Measurements from ENCODE around the gene ELMO3.

ELMO3 gene, protein sequence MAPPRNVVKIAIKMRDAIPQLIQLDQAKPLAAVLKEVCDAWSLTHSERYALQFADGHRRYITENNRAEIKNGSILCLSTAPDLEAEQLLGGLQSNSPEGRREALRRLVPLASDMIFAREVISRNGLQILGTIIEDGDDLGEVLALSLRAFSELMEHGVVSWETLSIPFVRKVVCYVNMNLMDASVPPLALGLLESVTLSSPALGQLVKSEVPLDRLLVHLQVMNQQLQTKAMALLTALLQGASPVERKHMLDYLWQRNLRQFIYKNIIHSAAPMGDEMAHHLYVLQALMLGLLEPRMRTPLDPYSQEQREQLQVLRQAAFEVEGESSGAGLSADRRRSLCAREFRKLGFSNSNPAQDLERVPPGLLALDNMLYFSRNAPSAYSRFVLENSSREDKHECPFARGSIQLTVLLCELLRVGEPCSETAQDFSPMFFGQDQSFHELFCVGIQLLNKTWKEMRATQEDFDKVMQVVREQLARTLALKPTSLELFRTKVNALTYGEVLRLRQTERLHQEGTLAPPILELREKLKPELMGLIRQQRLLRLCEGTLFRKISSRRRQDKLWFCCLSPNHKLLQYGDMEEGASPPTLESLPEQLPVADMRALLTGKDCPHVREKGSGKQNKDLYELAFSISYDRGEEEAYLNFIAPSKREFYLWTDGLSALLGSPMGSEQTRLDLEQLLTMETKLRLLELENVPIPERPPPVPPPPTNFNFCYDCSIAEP

DNA sequence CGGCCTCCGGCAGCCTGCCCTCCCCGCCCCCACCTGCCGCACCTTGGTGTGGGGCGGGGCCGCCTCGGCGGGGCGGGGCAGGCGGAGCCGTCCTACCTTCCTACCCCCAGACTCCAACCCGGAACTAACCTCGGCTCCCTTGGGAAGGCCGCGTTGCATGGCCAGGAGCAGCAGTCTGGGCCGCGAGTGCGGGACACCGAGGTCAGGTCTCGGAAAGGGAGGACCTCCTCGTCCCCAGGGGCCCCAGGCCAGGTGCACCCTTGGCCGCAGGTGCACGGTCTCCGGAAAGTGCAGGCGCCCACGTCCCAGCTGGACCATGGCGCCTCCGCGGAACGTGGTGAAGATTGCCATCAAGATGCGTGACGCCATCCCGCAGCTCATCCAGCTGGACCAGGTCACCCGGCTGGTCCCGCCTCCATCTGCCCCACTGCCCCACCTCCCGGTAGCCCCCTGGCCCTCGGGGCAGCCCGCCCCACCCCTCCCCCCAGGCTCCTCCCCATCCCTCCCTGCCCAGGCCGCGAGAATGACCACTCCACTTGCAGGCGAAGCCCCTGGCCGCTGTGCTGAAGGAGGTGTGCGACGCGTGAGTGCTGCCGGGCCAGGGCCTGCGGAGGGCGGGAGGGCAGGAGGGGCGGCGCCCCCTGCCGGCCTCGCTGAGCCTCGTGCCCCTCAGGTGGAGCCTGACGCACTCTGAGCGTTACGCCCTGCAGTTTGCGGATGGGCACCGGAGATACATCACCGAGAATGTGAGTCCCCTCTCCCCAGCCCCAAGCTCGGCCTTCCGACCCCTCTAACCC is at the start of gene ELMO3:
Gene ELMO3 (plus strand): TSS at position 121 of the 797 bp plus-strand sequence. CDS start 196 bp downstream, at position 317.
- DNase-seq (ENCODE audit: low read depth in 2 of 2), result no peak

DNA sequence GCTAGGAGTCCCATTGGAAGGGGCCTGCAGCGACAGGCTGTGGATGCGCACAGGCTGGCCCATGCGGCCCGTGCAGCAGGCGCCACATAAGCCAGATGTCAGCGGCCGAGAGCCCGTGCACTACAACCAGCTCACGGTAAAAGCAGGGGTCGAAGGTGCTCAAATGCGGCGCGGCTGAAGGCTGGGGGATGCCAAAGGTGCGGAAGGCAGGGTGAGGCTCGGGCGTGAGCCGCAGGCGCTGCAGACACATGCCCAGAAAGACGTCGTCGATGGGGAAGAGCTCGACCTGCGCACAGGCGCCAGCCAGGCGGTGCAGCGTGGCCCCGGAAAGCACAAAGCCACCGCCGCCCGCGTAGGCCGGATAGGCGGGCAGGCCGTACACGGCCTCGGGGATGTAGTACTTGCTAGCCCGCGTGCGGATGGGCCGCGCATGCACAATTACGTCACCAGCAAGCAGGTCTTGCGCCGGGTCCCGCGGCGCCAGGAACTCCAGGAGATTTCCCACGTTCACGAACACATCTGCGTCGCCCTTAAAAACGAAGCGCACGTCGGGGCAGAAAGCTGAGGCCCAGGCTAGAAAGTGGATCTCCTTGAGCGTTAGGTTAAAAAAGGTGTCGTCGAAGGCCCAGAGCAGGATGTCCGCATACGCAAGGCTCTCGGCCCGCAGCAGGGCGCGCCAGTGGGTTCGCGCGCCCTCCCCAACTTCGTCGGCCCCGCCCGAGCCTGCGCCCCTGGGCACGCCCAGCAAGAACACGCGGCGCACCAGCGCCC is 49.5 kb upstream of the ELMO3 start:
- no peak for DNase-seq (ENCODE audit: low read depth in 2 of 2)

DNA sequence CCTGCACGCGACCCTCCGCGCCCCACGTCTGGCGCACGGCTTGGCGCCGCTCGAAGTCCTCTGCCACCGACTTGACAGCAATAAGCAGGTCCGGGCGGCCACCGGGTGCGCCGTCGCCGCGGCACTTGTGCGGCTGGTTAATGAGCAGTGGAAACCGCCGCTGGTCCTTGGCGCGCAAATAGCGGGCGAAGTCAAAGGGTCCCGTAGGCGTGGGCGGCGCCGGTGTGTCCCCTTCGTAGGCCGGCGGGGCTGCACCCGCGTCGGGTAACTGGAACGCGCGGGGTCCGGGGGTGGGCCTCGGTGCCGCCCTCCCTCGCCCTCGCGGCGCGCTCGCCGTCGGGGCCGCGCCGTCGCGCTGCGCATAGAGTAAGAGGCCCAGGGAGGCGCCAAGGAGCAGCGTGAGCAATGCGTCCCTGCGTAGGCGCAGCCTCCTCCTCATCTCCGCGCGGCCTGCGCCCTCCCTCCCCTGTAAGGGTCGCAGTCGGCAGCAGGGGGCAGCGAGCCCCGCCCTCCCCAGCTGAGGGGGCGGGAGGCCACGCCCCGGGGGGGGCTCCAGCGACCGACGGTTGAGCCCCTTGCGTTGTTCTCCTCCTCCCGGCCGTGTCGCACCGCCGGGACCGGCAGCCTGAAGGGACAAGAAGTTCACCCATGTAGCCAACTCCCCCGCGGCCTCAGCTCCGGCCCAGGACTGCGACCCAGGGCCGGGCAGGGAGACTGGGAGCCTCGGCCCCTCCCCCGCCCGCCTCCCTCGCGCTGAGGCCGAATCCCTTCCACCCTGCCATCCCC is 48.7 kb upstream of the ELMO3 start:
- DNase-seq (ENCODE audit: low read depth in 2 of 2), result no peak

DNA sequence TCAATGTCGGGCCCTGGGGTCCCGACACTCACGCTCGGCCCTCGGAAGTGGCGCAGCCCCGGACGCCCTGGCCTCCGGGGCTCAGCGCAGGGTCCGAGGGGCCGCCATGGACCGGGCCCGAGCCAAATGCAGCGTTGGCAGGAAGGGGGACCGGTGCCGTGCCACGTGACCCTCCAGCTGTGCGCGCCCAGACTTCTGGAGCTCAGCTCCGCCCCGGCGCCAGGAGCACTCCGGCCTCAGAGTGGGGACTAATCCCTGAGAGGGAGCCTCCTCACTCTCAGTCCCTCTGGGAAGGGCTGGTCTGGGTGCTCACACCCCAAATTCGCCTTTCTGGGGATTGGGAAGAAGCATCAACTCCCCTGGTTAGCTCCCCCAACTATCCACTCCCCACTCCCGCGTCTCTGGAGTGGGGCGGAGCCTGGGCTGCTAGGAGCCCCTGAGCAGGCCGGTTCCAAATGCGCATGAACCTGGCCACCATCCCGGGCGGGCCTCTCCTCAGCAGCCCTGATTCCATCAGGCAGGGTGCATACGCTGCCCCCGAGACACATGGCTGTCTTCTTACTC is 48.0 kb upstream of the ELMO3 start, which contains the start of gene B3GNT9:
Gene B3GNT9 (minus strand): TSS at position 166 of the 564 bp plus-strand sequence. CDS start 513 bp downstream, outside the sequence.
- no peak for DNase-seq (ENCODE audit: low read depth in 2 of 2)

DNA sequence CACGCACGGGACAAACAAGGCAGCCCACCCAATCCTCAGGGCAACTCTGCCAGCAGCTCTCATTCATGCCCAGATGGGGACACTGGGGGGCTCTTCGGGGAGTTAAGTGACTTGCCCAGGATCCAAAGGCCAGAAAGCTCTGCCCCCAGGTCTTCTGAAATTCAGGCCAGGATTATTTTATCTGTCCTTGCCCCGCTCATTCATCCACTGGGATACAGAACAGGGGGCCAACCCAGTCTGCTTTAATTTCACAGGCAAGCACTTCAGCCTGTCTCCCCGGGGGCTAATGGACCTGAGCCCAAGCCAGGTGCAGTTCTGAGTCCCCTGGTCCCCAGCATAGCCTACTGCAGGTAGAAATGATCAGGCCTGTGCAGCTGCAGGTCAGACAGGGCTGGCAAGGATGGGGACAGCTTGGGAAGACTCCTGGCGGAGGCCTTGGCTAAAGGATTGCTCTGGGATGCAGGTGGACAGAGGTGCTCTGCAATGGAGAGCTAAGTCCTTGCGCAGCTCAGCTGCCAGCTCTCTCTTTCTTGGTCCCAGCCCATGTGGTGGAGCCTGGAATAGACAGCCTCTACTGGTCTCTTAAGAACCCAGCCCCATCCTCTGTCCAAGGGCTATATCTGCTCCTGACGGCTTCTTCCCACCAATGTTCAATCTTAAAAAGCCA is 47.4 kb upstream of the ELMO3 start:
- no peak for DNase-seq (ENCODE audit: low read depth in 2 of 2)

DNA sequence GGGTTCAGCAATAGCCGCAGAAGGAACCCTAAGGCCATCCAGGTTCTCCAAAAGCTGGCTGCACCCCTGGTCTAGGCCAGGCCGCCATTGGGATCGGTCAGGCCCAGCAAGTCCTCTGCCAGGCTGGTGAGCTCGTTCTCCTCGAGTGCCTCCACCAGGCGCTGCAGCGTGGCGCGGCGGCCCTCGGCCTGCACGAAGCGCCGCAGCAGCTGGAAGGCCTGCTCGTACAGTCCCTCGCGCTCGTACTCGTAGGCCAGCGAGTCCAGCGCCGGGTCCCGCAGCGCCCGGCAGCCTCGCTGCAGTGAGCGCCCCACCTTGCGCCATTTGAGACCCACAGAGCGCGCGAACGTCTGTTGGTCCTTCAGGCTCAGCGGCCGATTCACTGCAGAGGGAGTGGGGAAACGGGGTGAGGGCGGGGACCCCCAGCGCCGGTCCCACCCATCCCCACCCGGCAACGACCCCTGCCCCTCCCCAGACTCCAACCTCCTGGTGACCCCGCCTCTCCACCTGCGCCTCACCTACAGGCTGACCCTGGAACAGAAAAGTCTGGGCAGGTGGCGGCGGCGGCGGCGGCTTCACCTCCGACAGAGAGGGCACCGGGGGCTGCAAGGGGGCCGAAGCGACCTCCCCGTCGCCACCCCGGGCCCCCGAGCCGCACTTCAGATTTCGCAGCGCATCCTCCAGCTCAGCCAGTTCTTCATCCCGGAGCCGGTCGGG is 44.2 kb upstream of the ELMO3 start:
- DNase-seq (ENCODE audit: low read depth in 2 of 2), result no peak

DNA sequence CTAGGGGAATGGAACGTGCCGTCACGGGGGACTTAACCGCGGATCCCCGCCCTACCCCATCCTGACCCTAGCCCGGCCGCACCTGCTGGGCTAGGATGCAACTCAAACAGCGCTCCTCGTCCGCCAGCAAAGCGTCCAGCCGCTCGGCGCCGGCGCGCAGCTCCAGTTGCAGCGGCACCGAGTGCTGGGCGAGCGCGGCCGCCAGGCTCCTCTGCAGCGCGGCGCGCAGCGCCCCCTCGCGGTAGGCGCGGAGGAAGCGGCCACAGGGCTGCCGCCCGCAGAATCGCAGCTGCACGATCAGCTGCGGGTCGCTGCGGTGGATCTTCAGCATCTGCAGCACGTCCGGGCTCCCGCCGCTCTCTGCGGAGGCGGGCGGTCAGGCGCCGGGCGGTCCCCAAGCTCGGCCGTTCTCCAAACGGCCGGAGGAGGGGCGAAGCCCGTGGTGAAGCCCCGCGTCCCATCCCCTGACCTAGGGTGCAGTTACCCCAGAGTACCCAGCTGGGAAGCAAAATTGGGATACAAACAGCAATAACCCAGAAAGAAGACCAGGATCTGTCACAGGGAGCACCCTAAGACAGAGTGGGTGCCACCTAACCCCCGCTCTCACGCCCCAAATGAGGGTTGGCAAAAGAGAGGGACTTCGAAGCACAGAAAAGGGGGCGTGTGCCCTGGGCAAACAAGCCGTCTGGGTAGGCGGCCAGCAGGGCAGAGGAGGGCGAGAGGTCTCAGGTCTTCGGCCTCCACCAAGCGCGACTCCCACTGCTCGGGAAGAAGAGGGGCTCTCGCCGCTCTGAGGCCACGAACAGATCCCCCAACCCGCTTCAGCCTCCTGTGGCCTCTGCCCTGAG is 43.4 kb upstream of the ELMO3 start:
- DNase-seq (ENCODE audit: low read depth in 2 of 2), result peak; percentile 72 to 73

DNA sequence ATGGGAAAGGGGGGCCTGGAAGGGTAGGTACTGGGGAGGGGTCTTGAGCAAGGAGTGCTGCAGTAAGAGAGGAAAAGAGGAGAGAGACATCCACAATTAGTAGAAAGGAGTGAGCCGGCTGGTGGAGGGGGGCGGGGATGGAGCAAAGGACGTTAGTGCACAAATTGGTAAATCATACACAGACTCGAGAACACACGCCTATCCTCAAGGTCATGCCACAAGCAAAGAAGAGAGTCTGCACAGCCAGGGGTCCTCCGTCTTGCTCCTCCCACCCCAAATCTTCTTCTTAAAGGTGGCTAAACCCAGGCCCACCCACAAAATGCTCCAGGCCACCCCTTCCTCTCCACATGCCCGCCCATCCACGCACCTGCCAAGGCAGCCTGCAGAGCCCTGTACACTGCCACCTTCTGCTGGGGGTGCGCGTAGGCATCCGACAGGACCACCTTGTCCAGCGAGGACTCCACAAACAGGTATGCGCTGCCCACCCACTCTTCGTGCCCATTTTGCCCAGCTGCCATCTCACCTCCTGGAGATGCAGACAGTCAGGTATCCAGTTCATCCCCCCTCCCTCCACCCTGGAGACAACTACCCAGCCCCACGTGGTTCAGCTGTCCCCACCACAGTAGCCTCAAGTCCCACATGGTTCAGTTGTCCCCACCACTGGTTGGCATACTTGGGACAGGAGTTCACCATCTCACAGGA is 42.6 kb upstream of the ELMO3 start:
- no peak for DNase-seq (ENCODE audit: low read depth in 2 of 2)

DNA sequence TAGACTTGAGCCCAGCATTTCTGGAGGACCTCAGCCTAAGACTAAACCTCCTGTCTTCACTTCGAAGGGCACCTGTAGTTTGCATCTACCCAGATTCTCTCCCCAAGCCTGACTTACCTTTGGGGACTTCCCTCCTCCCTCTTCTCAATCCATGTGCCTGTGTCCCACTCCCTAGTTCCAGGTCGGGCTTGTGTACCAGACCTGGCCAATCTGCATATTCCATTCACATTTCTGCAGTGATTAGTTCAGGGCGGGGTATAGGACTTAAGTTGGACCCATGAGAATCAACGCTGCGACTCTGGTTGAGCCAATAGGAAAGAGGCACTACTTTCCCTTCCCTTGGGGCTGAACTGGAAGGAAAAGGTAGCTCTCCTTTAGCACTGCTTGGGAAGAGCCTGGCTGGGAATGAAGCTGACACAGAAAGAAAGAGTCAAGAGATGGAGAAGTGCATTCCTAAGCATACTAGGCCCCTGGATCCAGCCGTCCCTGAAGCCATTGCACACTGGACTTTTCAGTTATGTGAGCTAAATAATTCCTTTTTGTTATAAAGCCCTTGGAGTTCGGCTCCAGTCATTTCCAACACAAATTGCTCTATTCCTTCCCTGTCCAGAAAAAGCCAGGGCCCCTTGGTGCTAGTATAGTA is 41.7 kb upstream of the ELMO3 start:
- no peak for DNase-seq (ENCODE audit: low read depth in 2 of 2)

DNA sequence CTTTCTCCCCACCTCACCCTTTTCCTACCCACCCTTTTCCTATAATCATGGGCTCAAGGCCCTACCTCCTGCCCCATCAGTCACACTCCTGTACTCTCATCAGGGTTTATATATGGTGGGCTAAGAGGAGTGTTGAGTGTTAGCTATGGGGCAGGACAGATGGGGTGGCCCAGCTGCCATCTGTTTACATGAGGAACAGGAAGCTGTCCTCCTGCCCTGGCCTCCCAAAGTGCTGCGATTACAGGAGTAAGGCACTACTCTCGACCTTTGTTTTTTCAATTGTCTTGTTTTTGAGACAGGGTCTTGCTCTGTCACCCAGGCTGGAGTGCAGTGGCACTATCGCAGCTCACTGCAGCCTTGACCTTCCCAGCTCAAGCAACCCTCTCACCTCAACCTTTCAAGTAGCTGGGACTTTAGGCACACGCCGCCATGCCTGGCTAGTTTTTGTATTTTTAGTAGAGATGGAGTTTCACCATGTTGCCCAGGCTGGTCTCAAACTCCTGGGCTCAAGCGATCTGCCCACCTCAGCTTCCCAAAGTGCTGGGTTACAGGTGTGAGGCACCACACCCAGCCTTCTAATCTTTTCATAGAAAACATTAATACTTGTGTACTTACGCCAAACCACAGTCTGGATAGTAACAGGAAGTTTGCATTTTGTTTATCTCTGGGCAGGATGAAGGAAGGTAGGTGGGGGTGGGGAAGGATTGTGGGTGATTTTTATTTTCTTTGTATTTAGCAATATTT is 40.9 kb upstream of the ELMO3 start:
- no peak for DNase-seq (ENCODE audit: low read depth in 2 of 2)

DNA sequence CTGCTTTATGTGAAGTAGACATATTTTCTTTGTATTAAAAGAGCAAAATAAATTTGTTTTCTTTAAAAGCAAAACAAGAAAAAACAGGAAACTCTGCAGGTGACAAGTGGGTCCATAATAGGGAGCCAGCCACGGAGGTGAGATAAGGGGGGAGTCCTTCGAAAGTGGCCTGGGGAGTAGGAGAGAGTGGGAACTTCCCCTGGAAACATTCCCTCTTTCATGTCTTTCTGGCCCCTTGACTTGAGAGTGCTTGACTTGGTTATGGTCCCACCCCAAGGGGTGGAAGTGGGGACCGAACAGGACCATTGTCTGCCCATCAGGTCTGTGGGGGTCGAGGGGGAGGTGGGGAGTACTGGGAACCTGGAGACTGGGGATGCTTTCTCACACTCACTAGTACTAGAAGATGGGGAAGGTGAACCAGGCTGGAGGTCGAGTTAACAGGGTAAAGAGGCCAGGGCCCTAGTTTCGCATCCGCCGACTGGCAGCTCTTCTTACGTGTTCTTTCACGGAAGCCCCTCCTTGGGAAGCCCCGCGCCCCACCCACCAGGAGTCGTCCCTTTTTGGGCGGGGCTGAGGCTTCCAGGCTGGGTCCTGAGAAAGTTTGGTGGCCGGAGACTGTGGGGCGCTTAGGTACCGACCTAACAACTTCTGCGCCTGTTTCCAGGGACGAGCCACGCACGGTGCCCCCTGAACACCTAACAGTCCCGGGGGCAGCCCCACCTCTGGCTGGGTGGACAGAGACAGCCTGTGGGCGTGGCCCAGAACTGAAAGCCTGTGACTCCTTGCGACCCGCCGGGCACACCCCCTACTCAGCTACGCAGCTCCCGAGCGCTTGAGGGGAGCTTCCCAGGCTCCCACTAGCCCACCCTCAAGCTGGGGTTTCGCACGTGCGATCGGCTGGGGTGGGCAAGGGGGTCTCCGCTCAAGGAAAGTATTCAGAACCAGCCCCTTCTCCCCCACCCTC is 40.0 kb upstream of the ELMO3 start:
- DNase-seq (ENCODE audit: low read depth in 2 of 2), result peak; percentile 79 to 81

DNA sequence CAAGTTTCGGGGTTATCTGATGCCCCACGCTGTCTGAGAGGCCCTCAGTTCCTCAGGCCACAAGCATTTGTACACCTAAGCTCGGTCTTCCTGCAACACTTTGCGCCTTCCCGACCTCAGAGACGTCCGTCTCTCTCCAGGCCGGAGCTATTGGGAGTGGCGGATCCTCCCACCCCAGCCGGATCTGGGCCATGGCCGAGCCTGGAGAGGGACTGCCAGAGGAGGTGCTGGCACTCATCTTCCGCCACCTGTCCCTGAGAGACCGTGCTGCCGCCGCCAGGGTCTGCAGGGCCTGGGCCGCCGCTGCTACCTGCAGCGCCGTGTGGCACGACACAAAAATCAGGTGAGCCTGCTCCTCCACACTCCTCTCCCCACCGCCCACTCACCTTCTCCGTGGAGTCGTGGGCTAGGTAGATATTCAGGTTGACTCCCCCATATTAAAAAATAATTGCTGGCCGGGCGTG is 37.3 kb upstream of the ELMO3 start:
- DNase-seq (ENCODE audit: low read depth in 2 of 2), result no peak

DNA sequence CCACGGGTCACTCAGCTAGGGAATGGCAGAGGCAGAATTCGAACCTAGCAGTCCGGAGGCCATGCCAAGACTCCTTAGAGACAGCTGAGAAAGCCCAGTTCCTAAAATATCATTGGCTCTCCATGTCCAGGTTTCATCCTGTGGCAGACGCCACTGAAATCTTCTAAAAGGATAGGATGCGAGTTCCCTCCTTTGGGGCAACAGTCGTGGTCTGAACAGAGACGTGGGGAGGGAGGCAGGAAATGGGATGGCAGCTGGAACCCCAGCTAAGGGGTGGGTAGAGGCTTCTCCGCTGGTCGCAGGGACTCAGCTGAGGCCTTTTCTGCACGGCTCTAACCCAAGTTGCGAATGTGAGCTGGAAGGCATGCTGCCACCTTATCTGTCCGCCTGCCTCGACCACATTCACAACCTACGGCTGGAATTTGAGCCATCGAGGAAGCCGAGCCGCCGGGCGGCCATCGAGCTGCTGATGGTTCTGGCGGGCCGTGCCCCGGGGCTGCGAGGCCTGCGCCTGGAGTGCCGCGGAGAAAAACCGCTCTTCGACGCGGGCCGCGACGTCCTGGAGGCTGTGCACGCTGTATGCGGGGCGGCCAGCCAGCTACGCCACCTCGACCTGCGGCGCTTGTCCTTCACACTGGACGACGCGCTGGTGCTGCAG is 36.3 kb upstream of the ELMO3 start:
- DNase-seq (ENCODE audit: low read depth in 2 of 2), result no peak

Measured in stimulated activated CD8-positive, alpha-beta memory T cell treated with anti-CD3 and anti-CD28 coated beads, Interleukin-15, amount 100 ng/mL, for 48 hours (primary cell).